Osteoblast (primary cell): ENCODE measurements around the gene SH3D19. TPM values are rescaled to one million over a fixed set of nuclear protein-coding genes. Genes with fewer than 3 reads are reported as not detected.
"Not testable (repeated sequence)": the region's sequence is repeated elsewhere in the genome, so short reads cannot be mapped to it uniquely, and the experiment has no call there.

Source experiments
- DNase-seq: peaks from one replicate; pipeline ENCODE4 v3.0.0; 2011; ENCODE audit warnings: low spot score, mixed read lengths; ENCODE audit not compliant: insufficient read length; ENCODE audit errors: missing footprints
- H2AFZ ChIP-seq: 2 replicates; pipeline ENCODE4 v1.6.0; 2011; ENCODE audit warnings: mild to moderate bottlenecking, low read length
- H3K27ac ChIP-seq: 2 replicates; pipeline ENCODE4 v1.5.1; 2011; ENCODE audit warnings: mild to moderate bottlenecking, low read depth, low read length, moderate library complexity
- H3K27me3 ChIP-seq: 2 replicates; pipeline ENCODE4 v1.6.0; 2012; ENCODE audit warnings: mild to moderate bottlenecking, control low read depth, inconsistent platforms, low read length, moderate library complexity; ENCODE audit not compliant: insufficient read depth
- H3K36me3 ChIP-seq: 2 replicates; pipeline ENCODE4 v1.5.1; 2011; ENCODE audit warnings: mild to moderate bottlenecking, low read length, control low read depth, moderate library complexity; ENCODE audit not compliant: insufficient read depth
- H3K4me1 ChIP-seq: 2 replicates; pipeline ENCODE4 v1.5.1; 2011; ENCODE audit warnings: mild to moderate bottlenecking, low read length, control low read depth, moderate library complexity; ENCODE audit not compliant: insufficient read depth
- H3K4me2 ChIP-seq: 2 replicates; pipeline ENCODE4 v1.6.0; 2011; ENCODE audit warnings: mild to moderate bottlenecking, low read length; ENCODE audit not compliant: insufficient read depth
- H3K4me3 ChIP-seq: fragments of 200-600 bp; sonication (generic); 3 replicates; pipeline ENCODE4 v1.5.1; 2012; ENCODE audit warnings: mild to moderate bottlenecking, low read length, inconsistent platforms; ENCODE audit not compliant: insufficient read depth
- H3K79me2 ChIP-seq: 2 replicates; pipeline ENCODE4 v1.6.0; 2012; ENCODE audit warnings: mild to moderate bottlenecking, low read length, control low read depth, inconsistent platforms; ENCODE audit not compliant: insufficient read depth
- H3K9me3 ChIP-seq: 2 replicates; pipeline ENCODE4 v1.5.1; 2011; ENCODE audit warnings: low read depth, low read length, control low read depth
- H4K20me1 ChIP-seq: 2 replicates; pipeline ENCODE4 v1.6.0; 2012; ENCODE audit warnings: mild to moderate bottlenecking, low read length, control low read depth; ENCODE audit not compliant: insufficient read depth
- CTCF ChIP-seq: IDR thresholded peaks from 2 replicates; pipeline ENCODE4 v1.5.1; 2011; ENCODE audit warnings: mild to moderate bottlenecking, low read depth, low read length, moderate library complexity; ENCODE audit errors: extremely low read depth
- total RNA-seq: library from RNA; depleted of rRNA; stranded (reverse); fragments of >200 nt; gene quantifications from 2 replicates; pipeline ENCODE4 v1.2.3, GENCODE V29; 2012

Gene SH3D19
- total RNA-seq, 1 donor: 74.9 TPM

GRCh38 chr4:151142758-151143157 lies 182.6 kb downstream of the SH3D19 start:
- TF ChIP-seq CTCF: no peak
- DNase-seq: no peak
- H3K36me3 ChIP-seq: peaks cover 38% of the 10 kb centered on the region
- no peaks in the 10 kb centered on the region for H3K9me3 ChIP-seq
- H3K27me3 ChIP-seq: no peaks in the 10 kb centered on the region
- no peak overlapping the region for H3K4me2 ChIP-seq
- no peak overlapping the region for H3K27ac ChIP-seq
- H3K4me3 ChIP-seq: no peak overlapping the region
- no peaks in the 10 kb centered on the region for H4K20me1 ChIP-seq
- H3K4me1 ChIP-seq: no peaks in the 10 kb centered on the region
- no peaks in the 10 kb centered on the region for H3K79me2 ChIP-seq
- H2AFZ ChIP-seq: no peak overlapping the region

DNA sequence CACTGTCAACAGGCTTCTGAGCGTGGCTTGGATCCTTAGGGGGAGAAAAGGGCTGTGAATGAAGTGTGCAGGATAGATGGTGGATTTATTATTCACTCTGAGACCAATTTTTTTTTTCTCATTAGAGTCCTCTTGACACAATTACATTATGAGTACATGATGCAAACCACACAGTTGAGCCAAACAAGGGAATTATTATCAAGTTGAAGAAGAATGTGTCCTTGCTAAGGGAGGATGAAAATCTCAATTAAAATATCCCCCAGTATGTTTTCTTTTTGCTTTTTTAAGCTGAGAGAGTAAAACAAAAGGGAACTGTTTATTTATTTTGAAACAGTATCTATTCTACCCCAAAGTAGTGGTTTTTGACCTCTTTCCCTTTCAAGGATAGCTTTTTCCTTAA lies 185.6 kb downstream of the SH3D19 start:
- no peaks in the 10 kb centered on the region for H3K79me2 ChIP-seq
- no peak for DNase-seq
- no peak for TF ChIP-seq CTCF
- H3K27me3 ChIP-seq: no peaks in the 10 kb centered on the region
- H3K9me3 ChIP-seq: no peaks in the 10 kb centered on the region
- H3K36me3 ChIP-seq: peaks cover 45% of the 10 kb centered on the region
- no peak overlapping the region for H3K27ac ChIP-seq
- H3K4me1 ChIP-seq: no peaks in the 10 kb centered on the region
- no peak overlapping the region for H3K4me3 ChIP-seq
- no peak overlapping the region for H2AFZ ChIP-seq
- no peak overlapping the region for H3K4me2 ChIP-seq
- no peaks in the 10 kb centered on the region for H4K20me1 ChIP-seq

GRCh38 chr4:151136048-151136447 lies 189.4 kb downstream of the SH3D19 start:
- H3K4me3 ChIP-seq, H2AFZ ChIP-seq, H3K4me2 ChIP-seq, H3K27me3 ChIP-seq, DNase-seq, H3K9me3 ChIP-seq, H3K79me2 ChIP-seq, H3K27ac ChIP-seq, H4K20me1 ChIP-seq, H3K4me1 ChIP-seq: not testable (repeated sequence)
- H3K36me3 ChIP-seq: peaks cover 38% of the 10 kb centered on the region

DNA sequence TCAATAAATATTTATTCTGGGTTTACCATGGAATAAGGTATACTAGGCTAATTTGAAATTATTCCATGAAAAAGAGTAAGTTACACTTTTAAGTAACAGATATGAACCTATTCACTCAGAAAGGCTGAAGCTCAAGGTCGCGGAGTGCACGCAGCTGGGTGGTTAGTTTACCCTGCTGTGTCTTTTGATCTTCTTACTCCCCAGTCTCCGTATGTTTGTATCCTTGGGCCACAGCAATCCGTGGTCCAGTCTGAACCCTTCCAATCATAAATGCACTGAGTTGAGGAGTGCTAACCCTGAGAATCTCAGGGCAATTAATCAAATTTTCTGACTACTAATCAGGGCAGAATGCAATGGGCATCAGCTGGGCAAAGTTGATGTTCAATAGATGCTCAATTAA lies 192.1 kb downstream of the SH3D19 start:
- no peak for DNase-seq
- no peaks in the 10 kb centered on the region for H3K79me2 ChIP-seq
- no peak overlapping the region for H3K4me3 ChIP-seq
- peaks cover 36% of the 10 kb centered on the region for H3K36me3 ChIP-seq
- TF ChIP-seq CTCF: no peak
- H3K4me1 ChIP-seq: no peaks in the 10 kb centered on the region
- no peak overlapping the region for H3K27ac ChIP-seq
- H3K9me3 ChIP-seq: no peaks in the 10 kb centered on the region
- H4K20me1 ChIP-seq: no peaks in the 10 kb centered on the region
- H3K4me2 ChIP-seq: no peak overlapping the region
- H2AFZ ChIP-seq: no peak overlapping the region
- H3K27me3 ChIP-seq: no peaks in the 10 kb centered on the region
